GM21825 (cell line): Measurements from ENCODE around the gene ACSL5.
"Not testable (repeated sequence)": the region's sequence is repeated elsewhere in the genome, so short reads cannot be mapped to it uniquely, and the experiment has no call there.

Experiments used
- ATAC-seq: cut with Tn5 transposase; IDR thresholded peaks from one replicate; pipeline ENCODE4 v1.9.1; 2021; ENCODE audit warnings: mild to moderate bottlenecking, moderate library complexity; ENCODE audit not compliant: unreplicated experiment

Gene ACSL5

GRCh38 chr10:112456533-112456932 is 82.6 kb downstream of the ACSL5 start:
- no peak for ATAC-seq

GRCh38 chr10:112460366-112460765 is 86.5 kb downstream of the ACSL5 start:
- ATAC-seq = no peak

GRCh38 chr10:112461029-112461887 is 87.3 kb downstream of the ACSL5 start:
- no peak for ATAC-seq

GRCh38 chr10:112464074-112464473 is 90.2 kb downstream of the ACSL5 start:
- not testable (repeated sequence) for ATAC-seq

GRCh38 chr10:112465299-112465883 is 91.5 kb downstream of the ACSL5 start:
- ATAC-seq = no peak

GRCh38 chr10:112466802-112467201 is 92.9 kb downstream of the ACSL5 start:
- ATAC-seq = no peak

GRCh38 chr10:112467541-112468075 is 93.7 kb downstream of the ACSL5 start:
- ATAC-seq = no peak

GRCh38 chr10:112471878-112472487 is 98.1 kb downstream of the ACSL5 start:
- peak; percentile 66 for ATAC-seq

- no peak for ATAC-seq
Measured at GRCh38 chr10:112475575-112476218, 101.8 kb downstream of the ACSL5 start.
